ENCODE measurements around the gene RUNX1.

The RUNX1 gene

GRCh38 chr21:34987501-34988072 is 61.5 kb downstream of the RUNX1 start:
- no CpG with 5 or more reads among the region's 5 CpGs for WGBS (ENCODE audit: extremely low coverage, insufficient coverage, insufficient read length)
- no peak overlapping the region for H3K4ac ChIP-seq (ENCODE audit: low read depth, low read length)
- H3K27ac ChIP-seq (ENCODE audit: low read depth, low read length): peak overlapping the region; percentile 41
- no peak overlapping the region for H2BK5ac ChIP-seq (ENCODE audit: low read depth, low read length, poor library complexity)
- no peak overlapping the region for H3K4me3 ChIP-seq (ENCODE audit: low read depth, low read length)
- peaks cover 4% of the 10 kb centered on the region for H3K79me1 ChIP-seq (ENCODE audit: low read length)
- H4K8ac ChIP-seq (ENCODE audit: low read depth, low read length): no peak overlapping the region
- no peak for DNase-seq
- H3K23ac ChIP-seq (ENCODE audit: low read length): no peak overlapping the region
- H4K12ac ChIP-seq (ENCODE audit: low read depth, low read length): no peak overlapping the region
- no peaks in the 10 kb centered on the region for H3K36me3 ChIP-seq (ENCODE audit: control insufficient read depth in 1 of 2, insufficient read depth in 2 of 2, low read length in 2 of 2)
- H3K4me1 ChIP-seq (ENCODE audit: control insufficient read depth in 1 of 2, insufficient read depth in 2 of 2, low read length in 2 of 2): peaks cover 0 to 7% of the 10 kb centered on the region in 2 experiments
- H3K14ac ChIP-seq (ENCODE audit: low read length): no peak overlapping the region
- no peaks in the 10 kb centered on the region for H3K79me2 ChIP-seq (ENCODE audit: control insufficient read depth, insufficient read depth, low read length, poor library complexity)
- no peak overlapping the region for H2AK5ac ChIP-seq (ENCODE audit: low read length)
- no peaks in the 10 kb centered on the region for H3K27me3 ChIP-seq (ENCODE audit: insufficient read depth, low read length)
- no peak overlapping the region for H3K18ac ChIP-seq (ENCODE audit: low read length)
- H2AFZ ChIP-seq (ENCODE audit: insufficient read depth, low read length, poor library complexity): no peak overlapping the region
- H4K91ac ChIP-seq (ENCODE audit: low read depth, low read length): no peak overlapping the region
- H3K4me2 ChIP-seq (ENCODE audit: low read length): no peak overlapping the region
- H3K9me3 ChIP-seq (ENCODE audit: insufficient read depth, low read depth, low read length): no peaks in the 10 kb centered on the region
- no peak overlapping the region for H3K9ac ChIP-seq (ENCODE audit: low read length)
- no peak overlapping the region for H2BK120ac ChIP-seq (ENCODE audit: insufficient read depth, low read length, poor library complexity)
- H2BK12ac ChIP-seq (ENCODE audit: low read length): no peak overlapping the region

- no peaks in the 10 kb centered on the region for H3K27me3 ChIP-seq (ENCODE audit: insufficient read depth, low read length)
- no peaks in the 10 kb centered on the region for H3K36me3 ChIP-seq (ENCODE audit: control insufficient read depth in 1 of 2, insufficient read depth in 2 of 2, low read length in 2 of 2)
- H3K9ac ChIP-seq (ENCODE audit: low read length): no peak overlapping the region
- no peaks in the 10 kb centered on the region for H3K9me3 ChIP-seq (ENCODE audit: insufficient read depth, low read depth, low read length)
- no CpG with 5 or more reads among the region's 16 CpGs for WGBS (ENCODE audit: extremely low coverage, insufficient coverage, insufficient read length)
- H4K12ac ChIP-seq (ENCODE audit: low read depth, low read length): no peak overlapping the region
- H3K4me1 ChIP-seq (ENCODE audit: control insufficient read depth in 1 of 2, insufficient read depth in 2 of 2, low read length in 2 of 2): peaks cover 0 to 7% of the 10 kb centered on the region in 2 experiments
- no peak overlapping the region for H2AK5ac ChIP-seq (ENCODE audit: low read length)
- H3K18ac ChIP-seq (ENCODE audit: low read length): no peak overlapping the region
- peaks cover 4% of the 10 kb centered on the region for H3K79me1 ChIP-seq (ENCODE audit: low read length)
- H3K14ac ChIP-seq (ENCODE audit: low read length): no peak overlapping the region
- no peaks in the 10 kb centered on the region for H3K79me2 ChIP-seq (ENCODE audit: control insufficient read depth, insufficient read depth, low read length, poor library complexity)
- no peak overlapping the region for H2AFZ ChIP-seq (ENCODE audit: insufficient read depth, low read length, poor library complexity)
- no peak overlapping the region for H3K4ac ChIP-seq (ENCODE audit: low read depth, low read length)
- peak overlapping the region; percentile 20 for H4K8ac ChIP-seq (ENCODE audit: low read depth, low read length)
- peak overlapping the region; percentile 4 for H3K4me2 ChIP-seq (ENCODE audit: low read length)
- no peak overlapping the region for H3K23ac ChIP-seq (ENCODE audit: low read length)
- H4K91ac ChIP-seq (ENCODE audit: low read depth, low read length): peak overlapping the region; percentile 20
- no peak overlapping the region for H3K4me3 ChIP-seq (ENCODE audit: low read depth, low read length)
- no peak for DNase-seq
- H3K27ac ChIP-seq (ENCODE audit: low read depth, low read length): peak overlapping the region; percentile 41
- H2BK12ac ChIP-seq (ENCODE audit: low read length): no peak overlapping the region
- H2BK5ac ChIP-seq (ENCODE audit: low read depth, low read length, poor library complexity): no peak overlapping the region
- peak overlapping the region; percentile 41 for H2BK120ac ChIP-seq (ENCODE audit: insufficient read depth, low read length, poor library complexity)
Observed at GRCh38 chr21:34986561-34987500, 62.3 kb downstream of the RUNX1 start.

- H4K91ac ChIP-seq (ENCODE audit: low read depth, low read length): no peak overlapping the region
- no peak overlapping the region for H2BK120ac ChIP-seq (ENCODE audit: insufficient read depth, low read length, poor library complexity)
- H3K14ac ChIP-seq (ENCODE audit: low read length): no peak overlapping the region
- peaks cover 0 to 7% of the 10 kb centered on the region in 2 experiments for H3K4me1 ChIP-seq (ENCODE audit: control insufficient read depth in 1 of 2, insufficient read depth in 2 of 2, low read length in 2 of 2)
- H3K4me2 ChIP-seq (ENCODE audit: low read length): no peak overlapping the region
- no peak overlapping the region for H3K23ac ChIP-seq (ENCODE audit: low read length)
- no peak overlapping the region for H3K27ac ChIP-seq (ENCODE audit: low read depth, low read length)
- no peak overlapping the region for H2BK5ac ChIP-seq (ENCODE audit: low read depth, low read length, poor library complexity)
- no peak overlapping the region for H4K12ac ChIP-seq (ENCODE audit: low read depth, low read length)
- no peaks in the 10 kb centered on the region for H3K27me3 ChIP-seq (ENCODE audit: insufficient read depth, low read length)
- H3K9me3 ChIP-seq (ENCODE audit: insufficient read depth, low read depth, low read length): no peaks in the 10 kb centered on the region
- H4K8ac ChIP-seq (ENCODE audit: low read depth, low read length): no peak overlapping the region
- no peak overlapping the region for H2AK5ac ChIP-seq (ENCODE audit: low read length)
- no peaks in the 10 kb centered on the region for H3K36me3 ChIP-seq (ENCODE audit: control insufficient read depth in 1 of 2, insufficient read depth in 2 of 2, low read length in 2 of 2)
- H2BK12ac ChIP-seq (ENCODE audit: low read length): no peak overlapping the region
- no peak overlapping the region for H3K9ac ChIP-seq (ENCODE audit: low read length)
- H3K79me2 ChIP-seq (ENCODE audit: control insufficient read depth, insufficient read depth, low read length, poor library complexity): no peaks in the 10 kb centered on the region
- H3K4ac ChIP-seq (ENCODE audit: low read depth, low read length): no peak overlapping the region
- H2AFZ ChIP-seq (ENCODE audit: insufficient read depth, low read length, poor library complexity): no peak overlapping the region
- DNase-seq: no peak
- no CpG with 5 or more reads among the region's 3 CpGs for WGBS (ENCODE audit: extremely low coverage, insufficient coverage, insufficient read length)
- H3K4me3 ChIP-seq (ENCODE audit: low read depth, low read length): no peak overlapping the region
- peaks cover 4% of the 10 kb centered on the region for H3K79me1 ChIP-seq (ENCODE audit: low read length)
- H3K18ac ChIP-seq (ENCODE audit: low read length): no peak overlapping the region
Observed at GRCh38 chr21:34984356-34985058, 64.6 kb downstream of the RUNX1 start.

DNA sequence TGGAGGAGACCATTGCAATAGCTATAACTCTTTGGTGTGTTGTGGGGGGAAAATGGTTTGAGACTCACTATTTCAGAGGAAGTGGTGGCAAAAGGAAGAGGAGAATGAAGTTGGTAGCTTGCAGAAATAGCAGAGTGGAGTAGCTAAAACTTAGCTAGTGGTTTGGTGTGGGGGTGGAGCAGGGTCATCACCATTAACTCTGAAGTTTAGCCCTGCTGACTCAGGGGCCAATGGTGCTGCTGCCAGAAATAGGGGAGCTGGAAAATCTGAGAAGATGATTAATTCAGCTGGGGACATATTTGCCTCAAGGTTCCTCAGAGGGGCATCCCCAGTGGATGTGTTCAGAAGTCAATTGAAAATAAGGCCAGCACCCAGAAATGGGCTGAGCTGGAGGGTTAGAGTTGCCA is 65.4 kb downstream of the RUNX1 start:
- peak overlapping the region; percentile 33 for H2BK5ac ChIP-seq (ENCODE audit: low read depth, low read length, poor library complexity)
- no peaks in the 10 kb centered on the region for H3K9me3 ChIP-seq (ENCODE audit: insufficient read depth, low read depth, low read length)
- H3K36me3 ChIP-seq (ENCODE audit: control insufficient read depth in 1 of 2, insufficient read depth in 2 of 2, low read length in 2 of 2): no peaks in the 10 kb centered on the region
- no peak overlapping the region for H2AK5ac ChIP-seq (ENCODE audit: low read length)
- H3K18ac ChIP-seq (ENCODE audit: low read length): no peak overlapping the region
- no peak overlapping the region for H4K12ac ChIP-seq (ENCODE audit: low read depth, low read length)
- H3K14ac ChIP-seq (ENCODE audit: low read length): no peak overlapping the region
- H2BK12ac ChIP-seq (ENCODE audit: low read length): no peak overlapping the region
- no peak overlapping the region for H3K9ac ChIP-seq (ENCODE audit: low read length)
- no peak overlapping the region for H3K23ac ChIP-seq (ENCODE audit: low read length)
- no peak overlapping the region for H3K4me3 ChIP-seq (ENCODE audit: low read depth, low read length)
- no peak overlapping the region for H2BK120ac ChIP-seq (ENCODE audit: insufficient read depth, low read length, poor library complexity)
- H3K79me2 ChIP-seq (ENCODE audit: control insufficient read depth, insufficient read depth, low read length, poor library complexity): no peaks in the 10 kb centered on the region
- H3K79me1 ChIP-seq (ENCODE audit: low read length): peaks cover 4% of the 10 kb centered on the region
- H4K8ac ChIP-seq (ENCODE audit: low read depth, low read length): no peak overlapping the region
- no peak overlapping the region for H3K27ac ChIP-seq (ENCODE audit: low read depth, low read length)
- no peak overlapping the region for H3K4ac ChIP-seq (ENCODE audit: low read depth, low read length)
- H3K4me1 ChIP-seq (ENCODE audit: control insufficient read depth in 1 of 2, insufficient read depth in 2 of 2, low read length in 2 of 2): peaks cover 0 to 7% of the 10 kb centered on the region in 2 experiments
- H4K91ac ChIP-seq (ENCODE audit: low read depth, low read length): no peak overlapping the region
- DNase-seq: peak in 1 of 2 donors; percentile 22
- no peaks in the 10 kb centered on the region for H3K27me3 ChIP-seq (ENCODE audit: insufficient read depth, low read length)
- H2AFZ ChIP-seq (ENCODE audit: insufficient read depth, low read length, poor library complexity): no peak overlapping the region
- H3K4me2 ChIP-seq (ENCODE audit: low read length): no peak overlapping the region
